GM23338 (cell line): ENCODE measurements around the gene DCN. TPM values are rescaled to one million over a fixed set of nuclear protein-coding genes. Genes with fewer than 3 reads are reported as not detected.

ENCODE experiments used
- ATAC-seq: fragments of 200-7000 bp; cut with Tn5 transposase; 3 replicates; pipeline ENCODE4 v1.9.1; 2020
- DNase-seq: peaks from one replicate; pipeline ENCODE4 v3.0.0-alpha.2; 2015; ENCODE audit warnings: low spot score
- H2AFZ ChIP-seq: fragments of 200-600 bp; sonication (generic); 2 replicates; pipeline ENCODE4 v1.8.0; 2016; ENCODE audit warnings: antibody characterized with exemption, mild to moderate bottlenecking, moderate library complexity
- H3F3A ChIP-seq: fragments of 200-600 bp; sonication (generic); replicated peaks from 2 replicates; pipeline ENCODE4 v1.8.0; 2017; ENCODE audit warnings: antibody characterized with exemption, mixed run types, low read depth
- H3K27ac ChIP-seq: fragments of 200-600 bp; sonication (generic); 2 replicates; pipeline ENCODE4 v1.6.1; 2016; ENCODE audit warnings: low read depth
- H3K27me3 ChIP-seq: fragments of 200-600 bp; sonication (generic); 2 replicates; pipeline ENCODE4 v1.8.0; 2016; ENCODE audit warnings: mild to moderate bottlenecking, mixed run types, moderate library complexity; ENCODE audit not compliant: insufficient read depth
- H3K36me3 ChIP-seq: fragments of 200-600 bp; sonication (generic); 2 replicates; pipeline ENCODE4 v1.8.0; 2016; ENCODE audit warnings: mild to moderate bottlenecking; ENCODE audit not compliant: insufficient read depth
- H3K4me1 ChIP-seq: fragments of 200-600 bp; sonication (generic); 2 replicates; pipeline ENCODE4 v1.8.0; 2016; ENCODE audit warnings: mild to moderate bottlenecking, moderate library complexity; ENCODE audit not compliant: insufficient read depth
- H3K4me2 ChIP-seq: fragments of 200-600 bp; sonication (generic); 2 replicates; pipeline ENCODE4 v1.7.1; 2017; ENCODE audit warnings: mixed run types
- H3K4me3 ChIP-seq: fragments of 200-600 bp; sonication (generic); 2 replicates; pipeline ENCODE4 v1.6.1; 2016; ENCODE audit warnings: mixed run types
- H3K79me2 ChIP-seq: fragments of 200-600 bp; sonication (generic); replicated peaks from 2 replicates; pipeline ENCODE4 v1.8.0; 2017; ENCODE audit warnings: mild to moderate bottlenecking; ENCODE audit not compliant: insufficient read depth
- H3K9me2 ChIP-seq: fragments of 200-600 bp; sonication (generic); 2 replicates; pipeline ENCODE4 v1.8.0; 2017; ENCODE audit not compliant: insufficient read depth
- H4K20me1 ChIP-seq: fragments of 200-600 bp; sonication (generic); replicated peaks from 2 replicates; pipeline ENCODE4 v1.8.0; 2017; ENCODE audit warnings: mild to moderate bottlenecking; ENCODE audit not compliant: insufficient read depth
- H3K27ac Mint-ChIP-seq: 2 replicates; pipeline ENCODE4 v1.8.0; 2020; ENCODE audit warnings: inconsistent platforms, mild to moderate bottlenecking, moderate library complexity, mixed read lengths
- H3K27me3 Mint-ChIP-seq: 3 replicates; pipeline ENCODE4 v1.8.0; 2022; ENCODE audit warnings: low read depth, mild to moderate bottlenecking, moderate library complexity, mixed read lengths, inconsistent platforms; ENCODE audit not compliant: insufficient read depth, poor library complexity
- H3K36me3 Mint-ChIP-seq: 3 replicates; pipeline ENCODE4 v1.8.0; 2021; ENCODE audit warnings: low read depth, mild to moderate bottlenecking, inconsistent platforms, moderate library complexity, mixed read lengths
- H3K4me1 Mint-ChIP-seq: 3 replicates; pipeline ENCODE4 v1.8.0; 2020; ENCODE audit warnings: mild to moderate bottlenecking, inconsistent platforms, mixed read lengths
- H3K4me3 Mint-ChIP-seq: 3 replicates; pipeline ENCODE4 v1.8.0; 2021; ENCODE audit warnings: moderate library complexity, mild to moderate bottlenecking, inconsistent platforms, mixed read lengths
- H3K9me3 Mint-ChIP-seq: 3 replicates; pipeline ENCODE4 v1.8.0; 2020; ENCODE audit warnings: moderate library complexity, mild to moderate bottlenecking, inconsistent platforms, mixed read lengths
- CREB1 ChIP-seq: fragments of 250-450 bp; sonication (Bioruptor Pico); IDR thresholded peaks from 2 replicates; pipeline ENCODE4 v1.5.0; 2020; ENCODE audit warnings: low read depth, mild to moderate bottlenecking, moderate library complexity
- CTCF ChIP-seq, 2 experiments: fragments of 200-600 bp in 1 of 2; sonication (generic) in 1 of 2; conservative IDR thresholded peaks; 2 replicates each; pipeline versions ENCODE4 v1.5.1 to v1.6.1; 2016 to 2017; ENCODE audit warnings: antibody characterized with exemption in 2 of 2, low read depth in 2 of 2, mild to moderate bottlenecking in 2 of 2, moderate library complexity in 1 of 2
- ETS1 ChIP-seq: IDR thresholded peaks from 2 replicates; pipeline ENCODE4 v1.6.1; 2016; ENCODE audit warnings: antibody characterized with exemption
- EZH2 ChIP-seq: fragments of 200-600 bp; sonication (generic); IDR thresholded peaks from one replicate; pipeline ENCODE4 v1.8.0; 2017; ENCODE audit warnings: antibody characterized with exemption, mild to moderate bottlenecking, low read depth; ENCODE audit not compliant: unreplicated experiment
- EZH2phosphoT487 ChIP-seq: fragments of 200-600 bp; sonication (generic); IDR thresholded peaks from one replicate; pipeline ENCODE4 v1.8.1; 2018; ENCODE audit warnings: antibody characterized with exemption; ENCODE audit not compliant: unreplicated experiment
- JUNB ChIP-seq: IDR thresholded peaks from one replicate; pipeline ENCODE4 v1.6.1; 2016; ENCODE audit warnings: antibody characterized with exemption; ENCODE audit not compliant: unreplicated experiment
- NANOG ChIP-seq: IDR thresholded peaks from 2 replicates; pipeline ENCODE4 v1.6.1; 2016; ENCODE audit warnings: antibody characterized with exemption, borderline replicate concordance
- POLR2AphosphoS5 ChIP-seq: IDR thresholded peaks from 2 replicates; pipeline ENCODE4 v1.6.1; 2016; ENCODE audit warnings: antibody characterized with exemption, low read depth
- REST ChIP-seq: IDR thresholded peaks from one replicate; pipeline ENCODE4 v1.6.1; 2018; ENCODE audit warnings: antibody characterized with exemption; ENCODE audit not compliant: unreplicated experiment
- STAT1 ChIP-seq: IDR thresholded peaks from one replicate; pipeline ENCODE4 v1.6.1; 2016; ENCODE audit warnings: antibody characterized with exemption; ENCODE audit not compliant: unreplicated experiment
- ZNF114 ChIP-seq: fragments of 250-450 bp; sonication (Bioruptor Pico); IDR thresholded peaks from 2 replicates; pipeline ENCODE4 v1.5.0; 2020; ENCODE audit warnings: mild to moderate bottlenecking, moderate library complexity
- ZNF331 ChIP-seq: fragments of 250-450 bp; sonication (Bioruptor Pico); IDR thresholded peaks from 2 replicates; pipeline ENCODE4 v1.5.0; 2020; ENCODE audit warnings: low read depth, mild to moderate bottlenecking, moderate library complexity
- ZNF462 ChIP-seq: fragments of 250-450 bp; sonication (Bioruptor Pico); IDR thresholded peaks from 2 replicates; pipeline ENCODE4 v1.5.0; 2020; ENCODE audit warnings: mild to moderate bottlenecking, moderate library complexity
- polyA plus RNA-seq: library from polyadenylated mRNA; unstranded; fragments of >200 nt; fragmentation: Nextera tagmentation; extraction: Ambion mirVana; gene quantifications from 2 replicates; pipeline ENCODE4 v1.2.1, GENCODE V29; 2016
- total RNA-seq: library from RNA; depleted of rRNA; stranded (reverse); fragments of >200 nt; shearing (Covaris generic); gene quantifications from 2 replicates; pipeline ENCODE4 v1.2.3, GENCODE V29; 2014

DCN gene
- total and polyA plus RNA-seq, 2 experiments from 2014 or later = not detected

- H3K79me2 ChIP-seq = no peaks in the 10 kb centered on the region
- peaks cover 4% of the 10 kb centered on the region; the same call in 2 of the 3 replicates for H3K4me1 Mint-ChIP-seq
- ATAC-seq (no peak), DNase-seq (no peak)
- H3K9me3 Mint-ChIP-seq = no peaks in the 10 kb centered on the region
- no peak overlapping the region for H3K27ac ChIP-seq
- H3K4me3 ChIP-seq = no peak overlapping the region
- H2AFZ ChIP-seq = no peak overlapping the region
- H3K4me2 ChIP-seq = no peak overlapping the region
- peaks cover 2% of the 10 kb centered on the region for H3K27me3 Mint-ChIP-seq
- TF ChIP-seq ZNF114 (CRISPR knock-in tag) (no peak), CTCF (conservative IDR thresholded peaks at IDR 0.05; ENCODE audit: low read depth in 2 of 2) (no peak), EZH2 (no peak), ZNF331 (CRISPR knock-in tag) (no peak), ZNF462 (CRISPR knock-in tag) (no peak), JUNB (no peak), REST (no peak), CREB1 (CRISPR knock-in tag) (no peak), POLR2AphosphoS5 (no peak), ETS1 (no peak), NANOG (no peak), STAT1 (no peak), EZH2phosphoT487 (no peak)
- H3F3A ChIP-seq = no peaks in the 10 kb centered on the region
- H3K36me3 Mint-ChIP-seq = no peaks in the 10 kb centered on the region
- H3K9me2 ChIP-seq = no peaks in the 10 kb centered on the region
- H3K27me3 ChIP-seq = no peaks in the 10 kb centered on the region
- H3K36me3 ChIP-seq = no peaks in the 10 kb centered on the region
- H3K27ac Mint-ChIP-seq = no peak overlapping the region
- no peak overlapping the region for H3K4me3 Mint-ChIP-seq
- H3K4me1 ChIP-seq = no peaks in the 10 kb centered on the region
- H4K20me1 ChIP-seq = no peaks in the 10 kb centered on the region
These were observed 39.4 kb downstream of the DCN start for GRCh38 chr12:91143206-91143605.
